Smooth muscle cell (in vitro differentiated cells): ENCODE results near the gene DTD1. TPM values are rescaled to one million over a fixed set of nuclear protein-coding genes. Genes with fewer than 3 reads are reported as not detected.
"Not testable (repeated sequence)": the region's sequence is repeated elsewhere in the genome, so short reads cannot be mapped to it uniquely, and the experiment has no call there.

Experiments
- DNase-seq: peaks from one replicate; lab custom pipeline; 2025; ENCODE audit not compliant: unreplicated experiment; lab: John Stamatoyannopoulos, UW
- H2AFZ ChIP-seq: fragments of 200-600 bp; sonication (generic); 2 replicates; pipeline ENCODE4 v1.6.0; 2016; ENCODE audit warnings: antibody characterized with exemption, low read depth, mild to moderate bottlenecking
- H3F3A ChIP-seq: fragments of 200-600 bp; sonication (generic); 2 replicates; pipeline ENCODE4 v1.6.0; 2017; ENCODE audit warnings: antibody characterized with exemption, low read depth
- H3K27ac ChIP-seq: fragments of 200-600 bp; sonication (generic); 2 replicates; pipeline ENCODE4 v1.5.1; 2016; ENCODE audit warnings: low read depth, mild to moderate bottlenecking
- H3K27me3 ChIP-seq: fragments of 200-600 bp; sonication (generic); 2 replicates; pipeline ENCODE4 v1.6.1; 2016; ENCODE audit warnings: low read depth, mild to moderate bottlenecking
- H3K36me3 ChIP-seq: fragments of 200-600 bp; sonication (generic); 2 replicates; pipeline ENCODE4 v1.5.1; 2016; ENCODE audit warnings: low read depth
- H3K4me1 ChIP-seq: fragments of 200-600 bp; sonication (generic); 2 replicates; pipeline ENCODE4 v1.5.1; 2016; ENCODE audit warnings: low read depth
- H3K4me2 ChIP-seq: fragments of 200-600 bp; sonication (generic); 2 replicates; pipeline ENCODE4 v1.6.0; 2016; ENCODE audit warnings: mild to moderate bottlenecking
- H3K4me3 ChIP-seq: fragments of 200-600 bp; sonication (generic); 2 replicates; pipeline ENCODE4 v1.5.1; 2016; ENCODE audit warnings: mild to moderate bottlenecking
- H3K79me2 ChIP-seq: fragments of 200-600 bp; sonication (generic); 2 replicates; pipeline ENCODE4 v1.6.0; 2016; ENCODE audit warnings: low read depth, mild to moderate bottlenecking
- H3K9ac ChIP-seq: fragments of 200-600 bp; sonication (generic); 2 replicates; pipeline ENCODE4 v1.6.0; 2016; ENCODE audit warnings: low read depth
- H3K9me3 ChIP-seq: fragments of 200-600 bp; sonication (generic); replicated peaks from 2 replicates; pipeline ENCODE4 v1.5.1; 2016; ENCODE audit warnings: low read depth
- H4K20me1 ChIP-seq: fragments of 200-600 bp; sonication (generic); 2 replicates; pipeline ENCODE4 v1.6.0; 2016; ENCODE audit warnings: low read depth
- WGBS: methylation state at CpG from one replicate; pipeline ENCODE4 v1.1.7; 2016; ENCODE audit warnings: low lambda C conversion rate; 5-methylcytosine and 5-hydroxymethylcytosine counted together
- polyA plus RNA-seq: library from polyadenylated mRNA; unstranded; fragments of >200 nt; fragmentation: Nextera tagmentation; extraction: Ambion mirVana; gene quantifications from 2 replicates; pipeline ENCODE4 v1.2.1, GENCODE V29; 2016
- total RNA-seq: library from RNA; depleted of rRNA; stranded (reverse); fragments of >200 nt; gene quantifications from 2 replicates; pipeline ENCODE4 v1.2.3, GENCODE V29; 2014
- TF ChIP-seq, protein P1 (sequence below): fragments of 200-600 bp; sonication (generic); IDR thresholded peaks from 2 replicates; pipeline ENCODE4 v1.5.1; 2017; ENCODE audit warnings: borderline replicate concordance, mild to moderate bottlenecking, antibody characterized with exemption; ENCODE audit not compliant: insufficient read depth, poor library complexity, severe bottlenecking

The DTD1 gene
- total and polyA plus RNA-seq, 2 experiments from 2014 or later = 23.9 to 26.9 TPM

- WGBS = 69% methylated on average over 5 of the region's 5 CpGs
Observed at GRCh38 chr20:18783385-18783959, 195.6 kb downstream of the DTD1 start.

GRCh38 chr20:18787046-18787445, 199.2 kb downstream of the DTD1 start:
- 81% methylated on average over 2 of the region's 2 CpGs for WGBS
- not testable (repeated sequence) for H2AFZ ChIP-seq, H3K9me3 ChIP-seq, H3K4me3 ChIP-seq, H3K27me3 ChIP-seq, H3F3A ChIP-seq, H3K4me1 ChIP-seq, DNase-seq, H3K4me2 ChIP-seq, H3K79me2 ChIP-seq, H3K9ac ChIP-seq, H3K27ac ChIP-seq, H4K20me1 ChIP-seq, H3K36me3 ChIP-seq

More at GRCh38 chr20:18783385-18783959, 195.6 kb downstream of the DTD1 start:
- no peaks in the 10 kb centered on the region for H4K20me1 ChIP-seq
- no peak overlapping the region for H3K27ac ChIP-seq
- H3K27me3 ChIP-seq = no peaks in the 10 kb centered on the region
- H3K9ac ChIP-seq = no peak overlapping the region
- H3K9me3 ChIP-seq = no peaks in the 10 kb centered on the region
- H3K4me2 ChIP-seq = no peak overlapping the region
- TF ChIP-seq, protein P1, sequence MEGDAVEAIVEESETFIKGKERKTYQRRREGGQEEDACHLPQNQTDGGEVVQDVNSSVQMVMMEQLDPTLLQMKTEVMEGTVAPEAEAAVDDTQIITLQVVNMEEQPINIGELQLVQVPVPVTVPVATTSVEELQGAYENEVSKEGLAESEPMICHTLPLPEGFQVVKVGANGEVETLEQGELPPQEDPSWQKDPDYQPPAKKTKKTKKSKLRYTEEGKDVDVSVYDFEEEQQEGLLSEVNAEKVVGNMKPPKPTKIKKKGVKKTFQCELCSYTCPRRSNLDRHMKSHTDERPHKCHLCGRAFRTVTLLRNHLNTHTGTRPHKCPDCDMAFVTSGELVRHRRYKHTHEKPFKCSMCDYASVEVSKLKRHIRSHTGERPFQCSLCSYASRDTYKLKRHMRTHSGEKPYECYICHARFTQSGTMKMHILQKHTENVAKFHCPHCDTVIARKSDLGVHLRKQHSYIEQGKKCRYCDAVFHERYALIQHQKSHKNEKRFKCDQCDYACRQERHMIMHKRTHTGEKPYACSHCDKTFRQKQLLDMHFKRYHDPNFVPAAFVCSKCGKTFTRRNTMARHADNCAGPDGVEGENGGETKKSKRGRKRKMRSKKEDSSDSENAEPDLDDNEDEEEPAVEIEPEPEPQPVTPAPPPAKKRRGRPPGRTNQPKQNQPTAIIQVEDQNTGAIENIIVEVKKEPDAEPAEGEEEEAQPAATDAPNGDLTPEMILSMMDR = no peak
- H2AFZ ChIP-seq = no peak overlapping the region
- H3K4me3 ChIP-seq = no peak overlapping the region
- H3K79me2 ChIP-seq = no peaks in the 10 kb centered on the region
- H3K4me1 ChIP-seq = no peaks in the 10 kb centered on the region
- DNase-seq = no peak
- no peaks in the 10 kb centered on the region for H3F3A ChIP-seq
- no peaks in the 10 kb centered on the region for H3K36me3 ChIP-seq

DNA sequence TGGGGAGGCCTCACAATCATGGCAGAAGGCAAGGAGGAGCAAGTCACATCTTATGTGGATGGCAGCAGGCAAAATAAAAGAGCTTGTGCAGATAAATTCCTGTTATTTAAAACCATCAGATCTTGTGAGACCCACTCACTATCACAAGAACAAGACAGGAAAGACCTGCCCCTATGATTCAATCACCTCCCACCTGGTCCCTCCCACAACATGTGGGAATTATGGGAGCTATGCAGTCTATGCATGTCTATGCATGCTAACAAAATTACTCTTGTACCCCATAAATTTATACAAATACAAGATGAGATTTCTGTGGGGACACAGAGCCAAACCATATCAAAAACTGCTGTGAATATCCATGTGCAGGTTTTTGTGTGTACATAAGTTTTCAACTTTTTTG, 200.2 kb downstream of the DTD1 start:
- Histone ChIP-seq H2AFZ (no peak overlapping the region), H3K4me1 (no peaks in the 10 kb centered on the region), H3K9ac (no peak overlapping the region), H3K4me3 (no peak overlapping the region), H3K27ac (no peak overlapping the region), H3K4me2 (no peak overlapping the region), H4K20me1 (no peaks in the 10 kb centered on the region), H3K36me3 (no peaks in the 10 kb centered on the region), H3F3A (no peaks in the 10 kb centered on the region), H3K9me3 (no peaks in the 10 kb centered on the region), H3K27me3 (peaks cover 7% of the 10 kb centered on the region), H3K79me2 (no peaks in the 10 kb centered on the region)
- TF ChIP-seq, protein P1 = no peak
- no peak for DNase-seq

DNA sequence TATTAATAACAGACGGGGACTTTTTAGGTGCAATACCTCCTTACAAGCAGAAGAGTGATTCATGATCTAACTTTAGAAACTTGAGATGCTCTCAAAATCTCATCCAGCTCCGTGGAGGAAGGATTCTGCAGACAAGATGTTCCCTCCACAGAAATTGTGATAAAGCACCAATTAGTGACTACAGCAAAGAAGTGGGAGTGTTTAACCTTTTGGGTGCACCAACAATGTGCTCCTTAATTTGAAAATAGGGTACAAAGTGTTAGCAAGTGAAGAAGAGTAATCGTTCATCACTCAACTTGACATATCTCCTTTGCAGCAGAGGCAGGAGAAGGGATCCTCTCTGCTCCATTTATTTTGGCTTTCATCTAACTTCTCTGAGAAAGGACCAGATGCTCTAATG, 202.9 kb downstream of the DTD1 start:
- no peaks in the 10 kb centered on the region for H3K79me2 ChIP-seq
- peaks cover 7% of the 10 kb centered on the region for H3K27me3 ChIP-seq
- H3F3A ChIP-seq = no peaks in the 10 kb centered on the region
- no peak overlapping the region for H3K4me3 ChIP-seq
- peaks cover 4% of the 10 kb centered on the region for H3K4me1 ChIP-seq
- H3K4me2 ChIP-seq = no peak overlapping the region
- no peaks in the 10 kb centered on the region for H3K36me3 ChIP-seq
- H4K20me1 ChIP-seq = no peaks in the 10 kb centered on the region
- H3K9me3 ChIP-seq = no peaks in the 10 kb centered on the region
- no peak for DNase-seq
- no peak overlapping the region for H3K27ac ChIP-seq
- H3K9ac ChIP-seq = no peak overlapping the region
- WGBS = 69% methylated on average over 3 of the region's 3 CpGs
- H2AFZ ChIP-seq = no peak overlapping the region
- TF ChIP-seq, protein P1 = no peak
